ENCODE results near the gene COL13A1. TPM values are rescaled to one million over a fixed set of nuclear protein-coding genes. Genes with fewer than 3 reads are reported as not detected.

The COL13A1 gene
- total RNA-seq, 4 donors from 2014 or later, result 2.0 to 3.8 TPM; not detected in 2

DNA sequence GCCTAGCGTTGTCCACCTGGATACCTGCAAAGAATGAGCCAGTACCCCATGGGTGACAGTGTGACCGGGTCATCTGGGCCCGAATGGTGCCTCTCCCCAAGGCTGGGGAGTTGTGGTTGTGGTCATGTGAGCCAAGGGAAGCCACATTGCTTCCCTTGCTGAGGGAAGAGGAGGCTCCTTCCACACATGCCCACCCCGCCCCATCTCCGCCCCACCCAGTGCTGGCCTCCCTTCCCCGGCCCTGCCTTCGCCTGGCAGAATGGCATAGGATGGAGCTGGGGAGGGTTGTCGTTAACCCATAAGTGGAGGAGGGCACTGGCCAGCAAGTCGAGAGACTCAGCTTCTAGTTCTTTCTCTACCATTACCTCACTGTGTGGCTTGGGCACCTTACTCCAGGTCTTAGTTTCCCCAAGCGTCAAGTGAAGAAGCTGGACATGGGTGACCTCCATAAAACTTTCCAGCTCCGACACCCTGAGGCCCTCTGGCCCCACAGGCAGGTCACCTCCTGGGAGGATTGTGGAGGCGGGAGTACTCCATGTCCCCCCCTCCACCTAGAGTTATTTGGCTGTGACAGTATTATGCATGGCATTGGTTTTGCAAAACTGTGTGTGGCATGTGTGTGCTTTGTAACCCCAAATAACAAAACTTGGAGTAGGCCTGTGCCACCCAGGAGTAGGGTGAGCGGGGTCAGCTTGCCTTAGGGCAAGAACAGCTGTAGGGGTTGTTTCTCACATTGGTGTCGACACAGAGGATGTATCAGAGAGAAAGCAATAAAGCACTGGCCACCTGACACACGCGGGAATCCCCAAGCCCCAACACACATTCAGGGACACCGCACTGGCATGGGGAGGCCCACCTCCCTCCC lies 160.4 kb downstream of the COL13A1 start:
- Histone ChIP-seq H3K27ac (no peak overlapping the region), H3K27me3 (peaks cover 0 to 14% (median 0%) of the 10 kb centered on the region in 4 donors), H3K36me3 (no peaks in the 10 kb centered on the region), H3K4me3 (no peak overlapping the region), H3K4me1 (peaks cover 0 to 5% (median 5%) of the 10 kb centered on the region in 3 donors), H3K9me3 (no peaks in the 10 kb centered on the region)
- intact Hi-C loops (cut with DNase I), result no loop called here
- no peak for DNase-seq
- TF ChIP-seq POLR2A (IDR thresholded peaks at IDR 0.05) (no peak), CTCF (IDR thresholded peaks at IDR 0.05) (no peak)
- 71 to 100% methylated on average over 1 to 4 of the region's 17 CpGs for WGBS, 2 donors

- DNase-seq, result no peak
- H3K4me1 ChIP-seq, result no peaks in the 10 kb centered on the region
- TF ChIP-seq CTCF (IDR thresholded peaks at IDR 0.05) (no peak), POLR2A (IDR thresholded peaks at IDR 0.05) (no peak)
- H3K27ac ChIP-seq, result no peak overlapping the region
- no peaks in the 10 kb centered on the region for H3K36me3 ChIP-seq
- H3K9me3 ChIP-seq, result no peaks in the 10 kb centered on the region
- no peak overlapping the region for H3K4me3 ChIP-seq
- peaks cover 0 to 14% (median 0%) of the 10 kb centered on the region in 4 donors for H3K27me3 ChIP-seq
- intact Hi-C loops (cut with DNase I), result no loop called here
- WGBS, 2 donors, result 66 to 80% methylated on average over 2 of the region's 3 CpGs
Measured at GRCh38 chr10:69962746-69963135, 161.0 kb downstream of the COL13A1 start.

DNA sequence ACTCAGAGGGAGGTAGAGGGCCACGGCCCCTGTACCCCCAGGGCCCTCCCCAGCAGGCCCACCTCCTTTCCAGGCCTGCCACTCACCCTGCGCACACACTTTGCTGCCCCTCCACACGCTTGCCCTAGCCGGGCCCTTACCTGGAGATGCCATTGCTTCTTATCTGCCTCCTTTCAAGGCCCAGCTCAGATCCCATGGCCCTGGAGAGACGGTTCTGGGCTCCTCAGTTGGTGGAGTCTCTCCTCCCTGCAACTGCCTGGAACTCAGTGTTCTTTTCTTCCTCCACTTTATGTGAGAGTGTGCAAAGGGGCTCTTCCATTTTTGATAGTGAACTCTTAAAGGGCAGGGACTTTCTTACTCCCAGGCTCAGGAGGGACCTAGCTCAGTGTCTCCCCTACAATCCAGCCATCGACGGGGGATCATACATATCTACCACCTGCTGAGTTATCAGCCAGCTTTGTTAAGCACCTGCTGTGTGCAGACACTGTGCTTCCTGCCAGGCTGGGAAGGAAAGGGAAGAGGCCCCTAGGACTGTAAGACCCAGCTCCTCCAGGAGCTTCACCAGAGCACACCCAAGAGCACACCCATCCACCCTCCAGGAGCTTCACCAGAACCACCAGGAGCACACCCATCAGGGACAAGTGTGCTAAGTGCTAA lies 161.6 kb downstream of the COL13A1 start:
- H3K36me3 ChIP-seq, result no peaks in the 10 kb centered on the region
- intact Hi-C loops (cut with DNase I), result no loop called here
- no peak for DNase-seq
- TF ChIP-seq CTCF (IDR thresholded peaks at IDR 0.05) (no peak), POLR2A (IDR thresholded peaks at IDR 0.05) (no peak)
- H3K4me1 ChIP-seq, result no peaks in the 10 kb centered on the region
- WGBS, 2 donors, result 81 to 88% methylated on average over 4 to 6 of the region's 7 CpGs
- no peak overlapping the region for H3K4me3 ChIP-seq
- H3K27ac ChIP-seq, result no peak overlapping the region
- H3K9me3 ChIP-seq, result no peaks in the 10 kb centered on the region
- H3K27me3 ChIP-seq, result peaks cover 0 to 14% (median 0%) of the 10 kb centered on the region in 4 donors

GRCh38 chr10:69963835-69964710 lies 162.4 kb downstream of the COL13A1 start:
- no peak overlapping the region for H3K4me3 ChIP-seq
- intact Hi-C loops (cut with DNase I), result no loop called here
- no peaks in the 10 kb centered on the region for H3K36me3 ChIP-seq
- DNase-seq, result no peak
- no peak for TF ChIP-seq POLR2A (IDR thresholded peaks at IDR 0.05)
- no peak for TF ChIP-seq CTCF (IDR thresholded peaks at IDR 0.05)
- H3K27ac ChIP-seq, result no peak overlapping the region
- H3K4me1 ChIP-seq, result no peaks in the 10 kb centered on the region
- H3K9me3 ChIP-seq, result no peaks in the 10 kb centered on the region
- 84 to 88% methylated on average over 6 to 10 of the region's 13 CpGs for WGBS, 2 donors
- peaks cover 0 to 14% (median 0%) of the 10 kb centered on the region in 4 donors for H3K27me3 ChIP-seq

Measured in esophagus squamous epithelium (tissue), 5 donors.